HG03521 (cell line): ENCODE results near the gene ARHGAP5.

Experiments used
- ATAC-seq: cut with Tn5 transposase; IDR thresholded peaks from one replicate; pipeline ENCODE4 v1.9.1; 2021; ENCODE audit warnings: mild to moderate bottlenecking, moderate library complexity; ENCODE audit not compliant: unreplicated experiment

ARHGAP5 gene

GRCh38 chr14:32076278-32077080 lies 625 bp upstream of the ARHGAP5 start:
- ATAC-seq, result peak; percentile 62

GRCh38 chr14:32078023-32078857 lies 1.1 kb downstream of the ARHGAP5 start:
- ATAC-seq, result no peak

GRCh38 chr14:32078858-32079216 lies 1.7 kb downstream of the ARHGAP5 start:
- no peak for ATAC-seq

- ATAC-seq, result no peak
Observed at GRCh38 chr14:32079264-32079663, 2.2 kb downstream of the ARHGAP5 start.

GRCh38 chr14:32080001-32080510 lies 3.0 kb downstream of the ARHGAP5 start:
- no peak for ATAC-seq

GRCh38 chr14:32081901-32082300 lies 4.8 kb downstream of the ARHGAP5 start:
- ATAC-seq, result no peak

GRCh38 chr14:32083315-32083624 lies 6.2 kb downstream of the ARHGAP5 start:
- ATAC-seq, result no peak

- no peak for ATAC-seq
Observed at GRCh38 chr14:32083789-32084188, 6.7 kb downstream of the ARHGAP5 start.

GRCh38 chr14:32085182-32085844 lies 8.2 kb downstream of the ARHGAP5 start:
- ATAC-seq, result no peak

- ATAC-seq, result no peak
Observed at GRCh38 chr14:32085845-32086383, 8.8 kb downstream of the ARHGAP5 start.

GRCh38 chr14:32087173-32087861 lies 10.2 kb downstream of the ARHGAP5 start:
- no peak for ATAC-seq

- ATAC-seq, result no peak
Observed at GRCh38 chr14:32087907-32088306, 10.8 kb downstream of the ARHGAP5 start.

GRCh38 chr14:32090686-32091085 lies 13.6 kb downstream of the ARHGAP5 start:
- no peak for ATAC-seq

GRCh38 chr14:32099473-32099872 lies 22.4 kb downstream of the ARHGAP5 start:
- no peak for ATAC-seq

- ATAC-seq, result no peak
Observed at GRCh38 chr14:32100175-32100574, 23.1 kb downstream of the ARHGAP5 start.

GRCh38 chr14:32102152-32102787 lies 25.2 kb downstream of the ARHGAP5 start:
- peak; percentile 70 for ATAC-seq

- ATAC-seq, result no peak
Observed at GRCh38 chr14:32102968-32103367, 25.9 kb downstream of the ARHGAP5 start.

GRCh38 chr14:32104308-32104707 lies 27.2 kb downstream of the ARHGAP5 start:
- no peak for ATAC-seq

GRCh38 chr14:32104803-32105202 lies 27.7 kb downstream of the ARHGAP5 start:
- ATAC-seq, result no peak
